Activated T-cell treated with anti-CD3 and anti-CD28 coated beads for 48 hours (primary cell): ENCODE measurements around the gene APOL6.
"Not testable (repeated sequence)": the region's sequence is repeated elsewhere in the genome, so short reads cannot be mapped to it uniquely, and the experiment has no call there.

Experiments used
- DNase-seq: peaks from one replicate; pipeline ENCODE4 v3.0.0-alpha.2; 2020; ENCODE audit warnings: low read depth

The APOL6 gene

DNA sequence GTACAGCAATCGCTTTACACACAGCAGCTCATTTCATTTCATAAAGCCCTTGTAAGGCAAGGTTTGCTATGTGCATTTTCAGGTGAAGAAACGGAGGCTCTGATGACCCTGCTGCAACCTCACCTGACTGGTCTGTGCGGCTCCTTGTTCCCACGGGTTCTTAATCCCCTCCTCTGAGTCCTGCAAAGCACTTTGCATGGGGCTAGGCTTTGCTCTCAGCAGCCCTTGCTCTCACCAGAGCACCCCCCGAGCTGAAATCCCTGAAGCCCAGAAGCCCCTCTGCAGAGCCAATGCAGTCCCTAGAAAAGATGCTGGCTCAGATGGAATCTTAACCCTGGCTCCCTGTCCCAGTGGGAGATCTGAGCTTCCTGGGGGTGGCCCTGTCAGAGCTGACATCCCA is 11.0 kb upstream of the APOL6 start:
- no peak for DNase-seq

- no peak for DNase-seq
Measured at GRCh38 chr22:35638001-35638400, 10.2 kb upstream of the APOL6 start.

GRCh38 chr22:35638410-35638809 is 9.8 kb upstream of the APOL6 start:
- DNase-seq, result no peak

DNA sequence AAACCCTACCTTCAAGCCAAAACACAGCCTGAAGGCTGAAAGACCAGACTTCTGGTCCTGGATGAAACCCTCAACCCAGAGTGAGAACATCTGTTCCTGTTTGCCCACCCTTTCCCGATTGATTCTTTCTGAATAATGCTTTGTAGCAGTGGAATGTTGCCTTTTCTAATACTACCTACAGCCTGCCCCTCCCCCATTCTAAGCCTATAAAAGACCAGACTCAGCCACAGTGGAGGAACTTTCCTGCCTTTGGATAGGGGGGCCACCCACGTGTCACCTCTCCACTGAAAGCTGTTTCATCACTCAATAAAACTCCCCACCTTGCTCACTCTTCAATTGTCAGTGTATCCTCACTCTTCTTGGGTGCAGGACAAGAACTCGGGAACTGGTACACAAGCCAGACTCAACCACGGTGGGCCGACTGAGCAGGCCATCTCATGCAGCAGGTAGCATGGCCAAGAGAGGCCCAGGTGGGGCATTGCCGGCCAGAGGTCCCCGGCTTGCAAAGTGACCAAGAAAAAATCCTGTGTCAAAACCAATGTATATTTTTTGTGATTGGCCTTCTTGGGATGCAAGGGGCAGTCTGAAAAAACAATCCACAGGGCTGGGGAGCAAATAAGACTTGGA is 6.6 kb upstream of the APOL6 start:
- DNase-seq, result no peak

GRCh38 chr22:35642305-35642741 is 5.9 kb upstream of the APOL6 start:
- no peak for DNase-seq

GRCh38 chr22:35643991-35644390 is 4.3 kb upstream of the APOL6 start:
- no peak for DNase-seq

DNA sequence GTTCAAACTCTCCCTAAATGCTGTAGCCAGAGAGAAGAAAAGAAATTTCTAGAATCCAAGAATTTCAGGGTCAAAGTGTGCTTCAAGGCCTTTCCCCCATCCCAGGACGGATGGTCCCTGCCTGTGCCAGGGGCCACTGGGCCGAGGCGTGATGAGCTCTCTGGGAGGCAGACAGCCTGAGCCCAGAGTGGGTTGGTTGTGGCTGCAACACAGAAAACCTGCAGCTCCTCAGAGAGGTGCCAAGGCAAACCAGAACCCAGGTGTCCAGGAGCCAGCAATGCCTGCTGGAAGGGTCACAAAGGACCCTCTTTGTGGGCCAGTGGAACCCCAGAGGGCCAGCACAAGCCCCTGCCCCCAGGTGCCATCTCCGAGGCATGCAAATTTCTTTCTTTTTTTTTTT is 2.6 kb upstream of the APOL6 start:
- DNase-seq, result no peak

DNA sequence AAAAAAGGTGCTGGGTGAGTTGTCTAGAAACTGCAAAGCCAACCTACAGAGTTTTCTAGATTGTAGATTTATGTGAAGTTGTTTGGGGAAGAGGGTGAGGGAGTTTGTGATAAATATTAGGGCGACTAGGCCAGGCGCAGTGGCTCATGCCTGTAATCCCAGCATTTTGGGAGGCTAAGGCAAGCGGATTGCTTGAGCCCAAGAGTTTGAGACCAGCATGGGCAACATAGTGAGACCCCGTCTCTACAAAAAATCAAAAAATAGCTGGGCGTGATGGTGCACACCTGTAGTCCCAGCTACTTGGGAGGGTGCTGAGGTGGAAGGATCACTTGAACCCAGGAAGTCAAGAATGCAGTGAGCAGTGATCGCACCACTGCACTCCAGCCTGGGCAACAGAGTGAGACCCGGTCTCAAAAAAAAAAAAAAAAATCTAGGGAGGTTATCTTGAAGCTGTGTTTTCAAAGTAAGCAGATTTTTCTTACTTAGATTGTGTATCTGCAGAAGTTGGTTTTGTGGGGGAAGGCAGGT is 844 bp downstream of the APOL6 start:
- DNase-seq, result no peak

- no peak for DNase-seq
Measured at GRCh38 chr22:35649636-35650250, 1.5 kb downstream of the APOL6 start.

- no peak for DNase-seq
Measured at GRCh38 chr22:35651085-35651484, 2.8 kb downstream of the APOL6 start.

GRCh38 chr22:35653824-35654223 is 5.6 kb downstream of the APOL6 start:
- DNase-seq, result no peak

- no peak for DNase-seq
Measured at GRCh38 chr22:35656284-35656752, 8.1 kb downstream of the APOL6 start.

GRCh38 chr22:35657571-35658312 is 9.5 kb downstream of the APOL6 start:
- no peak for DNase-seq

- no peak for DNase-seq
Measured at GRCh38 chr22:35660291-35661127, 12.3 kb downstream of the APOL6 start.

GRCh38 chr22:35661464-35661863 is 13.2 kb downstream of the APOL6 start:
- no peak for DNase-seq

DNA sequence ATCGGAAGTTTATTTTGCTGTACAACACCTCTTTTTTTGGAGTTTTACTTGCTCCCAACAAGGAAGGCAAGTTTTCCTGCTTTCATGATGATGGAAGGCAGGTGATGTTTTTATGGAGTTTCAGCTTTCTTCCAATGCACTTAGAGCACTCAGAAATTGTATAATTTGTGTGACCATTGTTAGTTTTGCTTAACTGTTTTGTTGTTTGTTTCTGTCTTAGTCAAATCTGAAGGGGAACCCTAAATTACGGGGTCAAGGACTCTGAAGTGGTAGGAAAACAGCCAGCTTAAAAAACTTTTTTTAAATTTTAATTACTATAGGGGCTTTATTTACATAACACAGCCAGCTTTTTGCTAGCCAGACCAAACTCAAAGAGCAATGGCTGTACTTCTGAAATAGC is 14.7 kb downstream of the APOL6 start:
- DNase-seq, result no peak

- no peak for DNase-seq
Measured at GRCh38 chr22:35663371-35663770, 15.1 kb downstream of the APOL6 start.

DNA sequence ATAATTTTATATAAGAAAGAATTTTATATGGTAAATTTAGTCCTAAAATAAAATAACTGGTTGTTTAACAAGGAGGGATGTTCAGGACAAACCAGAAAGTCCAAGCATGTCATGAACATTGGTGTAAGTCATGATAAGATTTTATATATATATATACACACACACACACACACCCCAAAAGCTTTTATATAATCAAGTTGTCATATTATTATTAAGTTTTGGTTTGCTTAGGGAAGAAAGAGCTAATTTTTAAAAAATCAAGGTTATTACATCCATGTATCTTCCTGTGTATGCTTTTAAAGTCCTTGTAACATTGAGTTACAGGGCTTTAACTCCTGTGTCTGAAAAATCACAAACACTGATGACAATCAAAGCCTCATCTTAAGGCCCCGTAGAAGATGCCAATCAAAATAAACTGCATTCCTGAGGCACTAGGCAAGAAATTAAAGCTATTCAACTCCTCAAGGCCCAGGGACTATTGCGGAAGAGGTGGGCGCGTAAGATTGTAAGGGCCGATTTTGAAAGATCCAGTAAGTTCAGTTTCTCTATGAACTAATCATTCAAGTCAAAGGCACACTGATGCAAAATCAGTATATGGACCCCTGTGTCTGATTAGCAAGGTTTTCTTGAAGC is 16.8 kb downstream of the APOL6 start:
- DNase-seq, result no peak

- DNase-seq, result not testable (repeated sequence)
Measured at GRCh38 chr22:35666699-35667098, 18.5 kb downstream of the APOL6 start.

DNA sequence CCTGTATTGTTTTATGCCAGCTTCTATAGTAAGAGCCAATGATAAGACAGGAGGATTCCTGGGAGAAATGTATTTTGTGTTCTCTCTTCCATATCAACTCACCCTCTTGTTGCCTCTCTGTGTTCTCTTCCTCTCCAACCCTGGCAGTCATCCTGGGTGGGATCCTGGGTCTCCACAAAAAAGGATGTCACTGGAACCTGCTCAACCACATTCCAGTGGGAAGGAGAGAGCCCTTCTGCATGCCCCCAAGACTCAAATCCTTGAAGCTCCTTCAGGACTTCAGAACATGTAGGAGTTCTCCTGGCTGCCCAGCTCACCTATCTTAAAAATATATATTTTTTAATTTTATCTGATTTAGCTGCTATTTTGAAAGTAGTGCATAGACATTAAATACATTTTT is 26.1 kb downstream of the APOL6 start:
- DNase-seq, result no peak

DNA sequence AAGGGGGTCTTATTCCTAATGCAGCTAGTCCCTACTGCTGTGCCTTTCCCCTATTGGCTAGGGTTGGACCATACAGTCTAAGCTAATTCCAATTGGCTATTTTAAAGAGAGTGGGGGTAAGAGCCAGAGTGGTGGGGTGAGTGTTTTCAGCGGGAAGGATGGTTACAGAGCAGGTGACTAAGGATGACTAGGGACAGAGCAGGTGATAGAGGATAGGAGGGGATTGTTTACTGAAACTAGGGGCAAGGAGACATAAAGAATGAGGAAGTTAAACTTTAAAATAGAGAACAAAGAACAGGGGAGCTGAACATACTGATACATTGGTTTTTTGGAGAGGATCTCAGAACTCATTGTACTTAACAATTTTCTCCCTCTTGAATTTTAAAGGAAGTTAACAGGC is 27.8 kb downstream of the APOL6 start:
- not testable (repeated sequence) for DNase-seq
